WTC11 (cell line): ENCODE results near the gene NEO1. TPM values are rescaled to one million over a fixed set of nuclear protein-coding genes. Genes with fewer than 3 reads are reported as not detected.

Experiments used
- ATAC-seq: fragments of 200-7000 bp; cut with Tn5 transposase; 2 replicates; pipeline ENCODE4 v1.10.0; 2021; ENCODE audit warnings: mild to moderate bottlenecking, moderate library complexity
- CTCF ChIA-PET: fragments of 300-600 bp; sonication (Branson Sonifier 250); formaldehyde crosslinking; loops from one replicate; lab custom pipeline; 2021; ENCODE audit warnings: antibody characterized with exemption; lab: Charles Lee
- POLR2A ChIA-PET: fragments of 350-600 bp; sonication (Branson Sonifier 250); formaldehyde crosslinking; loops from one replicate; lab custom pipeline; 2021; ENCODE audit warnings: antibody characterized with exemption; lab: Charles Lee
- DNase-seq: peaks from one replicate; pipeline ENCODE4 v3.0.0; 2021; ENCODE audit warnings: low spot score
- H3K27ac Mint-ChIP-seq: 2 replicates; pipeline ENCODE4 v1.8.0; 2021; ENCODE audit warnings: mixed read lengths
- H3K27me3 Mint-ChIP-seq: 2 replicates; pipeline ENCODE4 v1.8.0; 2021; ENCODE audit warnings: low read depth, mild to moderate bottlenecking, moderate library complexity, mixed read lengths
- H3K36me3 Mint-ChIP-seq: 2 replicates; pipeline ENCODE4 v1.8.0; 2021; ENCODE audit warnings: mixed read lengths
- H3K4me1 Mint-ChIP-seq: 2 replicates; pipeline ENCODE4 v1.8.0; 2022; ENCODE audit warnings: mixed read lengths
- H3K4me3 Mint-ChIP-seq: 2 replicates; pipeline ENCODE4 v1.8.0; 2021; ENCODE audit warnings: mild to moderate bottlenecking, moderate library complexity, mixed read lengths
- H3K9me3 Mint-ChIP-seq: 2 replicates; pipeline ENCODE4 v1.8.0; 2021; ENCODE audit warnings: mixed read lengths
- ATF1 ChIP-seq: sonication (generic); formaldehyde crosslinking; IDR thresholded peaks from 2 replicates; pipeline ENCODE4 v1.8.1; 2023; ENCODE audit warnings: mild to moderate bottlenecking, moderate library complexity, missing genetic modification reagents
- CREM ChIP-seq: sonication (generic); formaldehyde crosslinking; IDR thresholded peaks from 2 replicates; pipeline ENCODE4 v1.8.1; 2022; ENCODE audit warnings: mild to moderate bottlenecking, missing genetic modification reagents, moderate library complexity
- ESRRA ChIP-seq: sonication (generic); formaldehyde crosslinking; IDR thresholded peaks from 2 replicates; pipeline ENCODE4 v1.8.1; 2022; ENCODE audit warnings: mild to moderate bottlenecking, missing genetic modification reagents, borderline replicate concordance
- FOXJ3 ChIP-seq: sonication (generic); formaldehyde crosslinking; IDR thresholded peaks from 2 replicates; pipeline ENCODE4 v1.9.0; 2021; ENCODE audit warnings: missing genetic modification reagents, mild to moderate bottlenecking, borderline replicate concordance
- GRHL2 ChIP-seq: fragments of 250-450 bp; sonication (Bioruptor Pico); IDR thresholded peaks from 2 replicates; pipeline ENCODE4 v1.8.0; 2022; ENCODE audit warnings: mild to moderate bottlenecking, moderate library complexity; ENCODE audit not compliant: insufficient replicate concordance, severe bottlenecking
- IRF1 ChIP-seq: sonication (generic); formaldehyde crosslinking; IDR thresholded peaks from 2 replicates; pipeline ENCODE4 v1.8.0; 2023; ENCODE audit warnings: missing genetic modification reagents
- IRF2 ChIP-seq: sonication (generic); formaldehyde crosslinking; IDR thresholded peaks from 2 replicates; pipeline ENCODE4 v1.8.0; 2022; ENCODE audit warnings: low read depth, missing genetic modification reagents, borderline replicate concordance
- JUN ChIP-seq: sonication (generic); formaldehyde crosslinking; IDR thresholded peaks from 2 replicates; pipeline ENCODE4 v1.8.0; 2023; ENCODE audit warnings: mild to moderate bottlenecking, missing genetic modification reagents
- MXD4 ChIP-seq: fragments of 250-450 bp; sonication (Bioruptor Pico); IDR thresholded peaks from 2 replicates; pipeline ENCODE4 v1.8.0; 2021; ENCODE audit warnings: mild to moderate bottlenecking, moderate library complexity, borderline replicate concordance
- MYBL2 ChIP-seq: sonication (generic); formaldehyde crosslinking; IDR thresholded peaks from 2 replicates; pipeline ENCODE4 v1.8.1; 2023; ENCODE audit warnings: mild to moderate bottlenecking, moderate library complexity, missing genetic modification reagents
- NR2C2 ChIP-seq: sonication (generic); formaldehyde crosslinking; IDR thresholded peaks from 2 replicates; pipeline ENCODE4 v1.8.0; 2022; ENCODE audit warnings: mild to moderate bottlenecking, missing genetic modification reagents
- PRDM15 ChIP-seq: sonication (generic); formaldehyde crosslinking; IDR thresholded peaks from 2 replicates; pipeline ENCODE4 v1.8.0; 2022; ENCODE audit warnings: missing genetic modification reagents
- RORB ChIP-seq: fragments of 250-450 bp; sonication (Bioruptor Pico); IDR thresholded peaks from 2 replicates; pipeline ENCODE4 v1.9.0; 2021; ENCODE audit warnings: mild to moderate bottlenecking
- SMAD3 ChIP-seq: sonication (generic); formaldehyde crosslinking; IDR thresholded peaks from 2 replicates; pipeline ENCODE4 v1.8.0; 2022; ENCODE audit warnings: missing genetic modification reagents, mild to moderate bottlenecking, borderline replicate concordance
- TEAD1 ChIP-seq: sonication (generic); formaldehyde crosslinking; IDR thresholded peaks from 2 replicates; pipeline ENCODE4 v1.8.0; 2022; ENCODE audit warnings: mild to moderate bottlenecking, missing genetic modification reagents
- ZNF532 ChIP-seq: fragments of 250-450 bp; sonication (Bioruptor Pico); IDR thresholded peaks from 2 replicates; pipeline ENCODE4 v1.9.0; 2021; ENCODE audit warnings: mild to moderate bottlenecking, borderline replicate concordance
- ZNF671 ChIP-seq: fragments of 250-450 bp; sonication (Bioruptor Pico); IDR thresholded peaks from 2 replicates; pipeline ENCODE4 v1.8.0; 2021; ENCODE audit warnings: mild to moderate bottlenecking
- total RNA-seq: library from RNA; stranded (reverse); gene quantifications from 3 replicates; pipeline ENCODE4 v1.2.3, GENCODE V29; 2021
- TF ChIP-seq, protein P1 (sequence below): sonication (generic); formaldehyde crosslinking; IDR thresholded peaks from 2 replicates; pipeline ENCODE4 v1.8.1; 2022; ENCODE audit warnings: mild to moderate bottlenecking, missing genetic modification reagents, moderate library complexity, borderline replicate concordance
- TF ChIP-seq, protein P2 (sequence below): sonication (generic); formaldehyde crosslinking; IDR thresholded peaks from 2 replicates; pipeline ENCODE4 v1.8.1; 2022; ENCODE audit warnings: missing genetic modification reagents, borderline replicate concordance
- TF ChIP-seq, protein P3 (sequence below): sonication (generic); formaldehyde crosslinking; IDR thresholded peaks from 2 replicates; pipeline ENCODE4 v1.8.0; 2022; ENCODE audit warnings: mild to moderate bottlenecking, missing genetic modification reagents
- TF ChIP-seq, protein P4 (sequence below): sonication (generic); formaldehyde crosslinking; IDR thresholded peaks from 2 replicates; pipeline ENCODE4 v1.8.1; 2023; ENCODE audit warnings: mild to moderate bottlenecking, missing genetic modification reagents

The NEO1 gene
- total RNA-seq, 1 experiment from 2014 or later = 37.1 TPM

- TF ChIP-seq ESRRA (no peak), GRHL2 (CRISPR knock-in tag) (no peak), FOXJ3 (CRISPR knock-in tag) (no peak)
- TF ChIP-seq, protein P1, sequence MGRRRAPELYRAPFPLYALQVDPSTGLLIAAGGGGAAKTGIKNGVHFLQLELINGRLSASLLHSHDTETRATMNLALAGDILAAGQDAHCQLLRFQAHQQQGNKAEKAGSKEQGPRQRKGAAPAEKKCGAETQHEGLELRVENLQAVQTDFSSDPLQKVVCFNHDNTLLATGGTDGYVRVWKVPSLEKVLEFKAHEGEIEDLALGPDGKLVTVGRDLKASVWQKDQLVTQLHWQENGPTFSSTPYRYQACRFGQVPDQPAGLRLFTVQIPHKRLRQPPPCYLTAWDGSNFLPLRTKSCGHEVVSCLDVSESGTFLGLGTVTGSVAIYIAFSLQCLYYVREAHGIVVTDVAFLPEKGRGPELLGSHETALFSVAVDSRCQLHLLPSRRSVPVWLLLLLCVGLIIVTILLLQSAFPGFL = no peak
- TF ChIP-seq, protein P2, sequence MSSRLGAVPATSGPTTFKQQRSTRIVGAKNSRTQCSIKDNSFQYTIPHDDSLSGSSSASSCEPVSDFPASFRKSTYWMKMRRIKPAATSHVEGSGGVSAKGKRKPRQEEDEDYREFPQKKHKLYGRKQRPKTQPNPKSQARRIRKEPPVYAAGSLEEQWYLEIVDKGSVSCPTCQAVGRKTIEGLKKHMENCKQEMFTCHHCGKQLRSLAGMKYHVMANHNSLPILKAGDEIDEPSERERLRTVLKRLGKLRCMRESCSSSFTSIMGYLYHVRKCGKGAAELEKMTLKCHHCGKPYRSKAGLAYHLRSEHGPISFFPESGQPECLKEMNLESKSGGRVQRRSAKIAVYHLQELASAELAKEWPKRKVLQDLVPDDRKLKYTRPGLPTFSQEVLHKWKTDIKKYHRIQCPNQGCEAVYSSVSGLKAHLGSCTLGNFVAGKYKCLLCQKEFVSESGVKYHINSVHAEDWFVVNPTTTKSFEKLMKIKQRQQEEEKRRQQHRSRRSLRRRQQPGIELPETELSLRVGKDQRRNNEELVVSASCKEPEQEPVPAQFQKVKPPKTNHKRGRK (CRISPR knock-in tag) = no peak
- TF ChIP-seq, all 79 proteins: peak for 0
These were observed 14.0 kb upstream of the NEO1 start (continued) for GRCh38 chr15:73038220-73038619.

- ChIA-PET CTCF (no interaction called here), POLR2A (interaction anchor here (0.6 kb wide), 1 partner anchor 310 kb away, joined by 3 read pairs; no protein-coding TSS in a partner anchor)
- Mint-ChIP-seq H3K27ac (no peak overlapping the region), H3K36me3 (no peaks in the 10 kb centered on the region), H3K27me3 (peaks cover 8% of the 10 kb centered on the region), H3K4me3 (no peak overlapping the region), H3K9me3 (no peaks in the 10 kb centered on the region), H3K4me1 (peaks cover 17% of the 10 kb centered on the region)
- DNase-seq (no peak), ATAC-seq (no peak)
- TF ChIP-seq ATF1 (no peak), NR2C2 (CRISPR knock-in tag) (no peak), CREM (CRISPR knock-in tag) (no peak), JUN (CRISPR knock-in tag) (no peak), TEAD1 (CRISPR knock-in tag) (no peak), MYBL2 (CRISPR knock-in tag) (no peak), ZNF671 (CRISPR knock-in tag) (no peak), SMAD3 (CRISPR knock-in tag) (no peak), IRF1 (CRISPR knock-in tag) (no peak)
- TF ChIP-seq, protein P3, sequence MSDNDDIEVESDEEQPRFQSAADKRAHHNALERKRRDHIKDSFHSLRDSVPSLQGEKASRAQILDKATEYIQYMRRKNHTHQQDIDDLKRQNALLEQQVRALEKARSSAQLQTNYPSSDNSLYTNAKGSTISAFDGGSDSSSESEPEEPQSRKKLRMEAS (CRISPR knock-in tag) = no peak
These were observed 6.2 kb upstream of the NEO1 start for GRCh38 chr15:73046073-73046472.

GRCh38 chr15:73047882-73048281 lies 4.4 kb upstream of the NEO1 start:
- ChIA-PET CTCF (no interaction called here), POLR2A (no interaction called here)
- ATAC-seq (no peak), DNase-seq (no peak)
- Mint-ChIP-seq H3K4me1 (peaks cover 17% of the 10 kb centered on the region), H3K27me3 (peaks cover 8% of the 10 kb centered on the region), H3K9me3 (no peaks in the 10 kb centered on the region), H3K27ac (no peak overlapping the region), H3K4me3 (no peak overlapping the region), H3K36me3 (no peaks in the 10 kb centered on the region)
- TF ChIP-seq IRF2 (CRISPR knock-in tag) = no peak
- TF ChIP-seq, protein P4, sequence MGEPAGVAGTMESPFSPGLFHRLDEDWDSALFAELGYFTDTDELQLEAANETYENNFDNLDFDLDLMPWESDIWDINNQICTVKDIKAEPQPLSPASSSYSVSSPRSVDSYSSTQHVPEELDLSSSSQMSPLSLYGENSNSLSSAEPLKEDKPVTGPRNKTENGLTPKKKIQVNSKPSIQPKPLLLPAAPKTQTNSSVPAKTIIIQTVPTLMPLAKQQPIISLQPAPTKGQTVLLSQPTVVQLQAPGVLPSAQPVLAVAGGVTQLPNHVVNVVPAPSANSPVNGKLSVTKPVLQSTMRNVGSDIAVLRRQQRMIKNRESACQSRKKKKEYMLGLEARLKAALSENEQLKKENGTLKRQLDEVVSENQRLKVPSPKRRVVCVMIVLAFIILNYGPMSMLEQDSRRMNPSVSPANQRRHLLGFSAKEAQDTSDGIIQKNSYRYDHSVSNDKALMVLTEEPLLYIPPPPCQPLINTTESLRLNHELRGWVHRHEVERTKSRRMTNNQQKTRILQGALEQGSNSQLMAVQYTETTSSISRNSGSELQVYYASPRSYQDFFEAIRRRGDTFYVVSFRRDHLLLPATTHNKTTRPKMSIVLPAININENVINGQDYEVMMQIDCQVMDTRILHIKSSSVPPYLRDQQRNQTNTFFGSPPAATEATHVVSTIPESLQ = no peak
- TF ChIP-seq MXD4 (CRISPR knock-in tag) = no peak
- no peak for TF ChIP-seq ZNF532
- TF ChIP-seq RORB = no peak
- no peak for TF ChIP-seq NR2C2 (CRISPR knock-in tag)
- TF ChIP-seq PRDM15 (CRISPR knock-in tag) = no peak
- TF ChIP-seq FOXJ3 (CRISPR knock-in tag) = no peak
